ENCODE data around the gene CRIP1.

CRIP1 gene

DNA sequence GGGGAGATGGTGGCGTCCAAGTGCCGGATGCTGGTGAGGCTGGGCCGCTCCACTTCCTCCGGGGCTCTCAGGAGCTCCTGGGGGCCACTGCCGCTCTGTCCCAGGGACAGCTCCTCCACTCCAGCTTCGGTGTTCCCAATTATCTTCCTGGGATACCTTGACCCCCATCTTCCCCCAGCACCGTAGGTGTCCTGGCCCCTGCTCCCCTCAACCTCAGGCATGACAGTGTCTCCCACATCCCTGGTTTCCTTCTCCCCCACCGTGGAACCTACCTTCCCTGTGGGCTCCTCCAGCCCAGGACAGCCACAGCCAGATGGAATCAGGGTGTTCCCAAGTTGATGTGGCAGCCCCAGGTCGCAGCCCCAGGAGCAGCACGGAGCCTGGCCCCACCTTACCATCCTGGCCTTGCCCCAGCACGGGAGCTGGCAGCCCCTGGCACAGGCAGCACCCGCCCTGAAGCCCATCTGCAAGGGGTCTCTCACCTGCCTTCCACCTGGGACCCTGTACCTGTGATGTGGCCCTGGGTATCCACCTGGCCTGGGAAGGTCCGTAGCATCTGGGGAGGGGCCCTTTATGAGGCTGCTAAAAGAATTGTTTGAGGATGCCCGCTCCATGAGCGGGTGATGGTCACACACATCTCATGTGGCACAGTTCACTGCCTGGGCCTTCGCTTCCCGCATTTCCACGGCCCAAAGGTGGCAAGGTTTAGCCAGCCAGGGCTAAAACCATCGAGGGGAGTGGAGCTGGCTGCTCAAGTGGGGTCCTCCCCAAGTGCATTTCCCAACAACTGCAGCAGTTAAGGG lies 43.8 kb downstream of the CRIP1 start:
- no peaks in the 10 kb centered on the region for H3K9me3 Mint-ChIP-seq
- H3K4me1 Mint-ChIP-seq = peaks cover 26% of the 10 kb centered on the region
- no peak for DNase-seq
- peak overlapping the region; percentile 71 for H3K4me3 Mint-ChIP-seq
- H3K27me3 Mint-ChIP-seq = peaks cover 9% of the 10 kb centered on the region
- no peak for ATAC-seq
- H3K36me3 Mint-ChIP-seq (ENCODE audit: low read depth) = no peaks in the 10 kb centered on the region
- peak overlapping the region; percentile 75 for H3K27ac Mint-ChIP-seq

DNA sequence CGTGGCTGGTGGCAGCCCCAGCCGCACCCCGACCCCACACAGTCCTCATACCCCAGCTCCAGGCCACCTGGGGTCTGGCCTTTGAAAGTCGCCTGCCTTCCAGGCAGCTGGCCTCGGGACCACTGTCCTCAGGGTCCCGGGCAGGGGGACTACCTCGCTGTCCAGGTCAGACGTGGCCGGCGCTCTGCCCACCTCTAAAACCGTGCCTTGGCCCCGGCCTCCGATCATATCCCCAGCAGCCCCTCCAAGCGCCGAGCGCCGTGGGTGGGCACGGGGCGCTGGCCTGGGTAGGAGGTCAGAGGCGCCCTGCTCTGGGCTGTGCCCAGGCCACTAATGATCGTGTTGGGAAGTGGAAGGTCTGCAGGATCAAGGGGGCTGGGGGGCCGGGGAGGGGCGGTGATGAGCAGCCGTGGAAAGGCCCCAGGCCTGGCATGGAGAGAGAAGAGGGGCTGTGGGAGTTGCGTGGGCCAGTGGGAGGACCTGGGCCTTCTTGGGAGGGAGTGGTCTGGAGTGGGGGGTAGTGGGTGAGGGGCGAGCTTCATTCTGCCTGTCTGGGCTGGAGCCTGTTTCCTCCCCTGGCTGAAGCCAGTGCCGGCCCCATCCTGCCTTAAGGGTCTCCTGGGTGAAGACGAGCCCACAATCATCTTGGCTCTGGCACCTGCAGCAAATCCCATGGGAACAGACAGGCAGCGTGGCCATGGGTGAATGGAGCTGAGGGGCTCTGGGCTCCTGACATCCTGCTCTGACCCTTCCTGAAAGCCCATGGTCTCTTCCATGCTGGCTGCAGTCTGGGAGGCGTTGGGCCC lies 44.6 kb downstream of the CRIP1 start:
- peaks cover 25% of the 10 kb centered on the region for H3K4me1 Mint-ChIP-seq
- H3K36me3 Mint-ChIP-seq (ENCODE audit: low read depth) = no peaks in the 10 kb centered on the region
- DNase-seq = no peak

DNA sequence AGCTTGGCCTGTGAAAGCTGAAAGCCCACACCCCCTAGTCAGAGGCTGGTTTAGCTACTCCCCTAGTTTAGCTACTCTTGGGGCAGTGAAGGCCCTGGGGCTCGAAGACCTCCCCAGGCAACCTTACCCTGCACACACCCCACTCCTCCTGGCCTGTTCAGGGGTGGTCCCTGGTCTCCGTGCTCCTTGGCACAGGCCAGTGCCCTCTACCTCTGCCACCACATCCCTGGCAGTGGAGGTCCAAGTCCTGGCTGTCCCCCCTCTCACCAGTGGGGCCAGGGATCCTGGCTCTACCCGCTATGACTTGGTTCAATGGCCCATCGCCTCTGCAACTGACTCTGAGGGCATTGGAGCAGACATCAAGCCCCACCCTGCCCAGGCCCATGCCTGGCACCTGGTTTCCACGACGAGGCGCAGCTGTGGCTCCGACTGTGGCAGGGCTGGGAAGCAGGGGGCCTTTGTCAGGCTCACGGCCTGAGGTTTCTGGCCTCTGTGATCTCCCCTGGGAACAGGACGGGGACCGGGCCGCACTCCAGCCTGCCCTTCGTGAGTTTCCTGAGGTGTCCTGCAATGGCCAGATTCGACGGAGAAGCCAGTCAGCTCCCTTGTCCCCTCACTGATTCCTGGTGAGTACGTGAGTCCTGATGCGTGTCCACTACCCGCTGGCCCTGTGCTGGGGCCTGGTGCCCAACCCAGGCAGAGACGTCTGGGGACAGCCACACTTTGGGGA lies 45.4 kb downstream of the CRIP1 start:
- peak overlapping the region; percentile 4 for H3K4me3 Mint-ChIP-seq
- no peak overlapping the region for H3K27ac Mint-ChIP-seq
- H3K9me3 Mint-ChIP-seq = no peaks in the 10 kb centered on the region
- no peak for DNase-seq
- no peak for ATAC-seq
- no peaks in the 10 kb centered on the region for H3K36me3 Mint-ChIP-seq (ENCODE audit: low read depth)
- peaks cover 4% of the 10 kb centered on the region for H3K27me3 Mint-ChIP-seq
- H3K4me1 Mint-ChIP-seq = peaks cover 24% of the 10 kb centered on the region

More for the DNA sequence above, 44.6 kb downstream of the CRIP1 start:
- H3K27ac Mint-ChIP-seq = no peak overlapping the region
- H3K9me3 Mint-ChIP-seq = no peaks in the 10 kb centered on the region
- H3K27me3 Mint-ChIP-seq = peaks cover 5% of the 10 kb centered on the region
- no peak for ATAC-seq
- peak overlapping the region; percentile 71 for H3K4me3 Mint-ChIP-seq

DNA sequence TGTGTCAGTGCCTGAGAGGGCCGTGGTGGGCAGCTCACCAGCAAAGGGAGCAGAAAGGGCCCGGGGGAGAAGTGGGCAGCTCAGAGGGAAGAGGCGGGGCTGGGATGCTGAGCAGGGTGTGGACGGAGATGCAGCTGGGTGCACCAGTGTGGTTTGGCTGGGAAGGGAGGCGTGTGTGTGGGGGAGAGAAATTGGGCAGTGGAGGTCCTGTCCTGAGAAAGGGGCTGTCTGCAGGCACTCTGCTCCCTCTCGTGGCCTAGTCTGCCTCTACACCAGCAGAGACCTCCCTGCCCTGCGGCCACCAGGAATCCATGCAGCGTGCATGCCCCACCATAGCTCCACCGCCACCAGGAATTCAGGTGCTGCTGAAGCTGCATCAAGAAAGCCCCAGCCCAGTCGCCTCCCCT lies 46.1 kb downstream of the CRIP1 start:
- H3K27ac Mint-ChIP-seq = no peak overlapping the region
- no peaks in the 10 kb centered on the region for H3K27me3 Mint-ChIP-seq
- H3K9me3 Mint-ChIP-seq = no peaks in the 10 kb centered on the region
- peaks cover 19% of the 10 kb centered on the region for H3K4me1 Mint-ChIP-seq
- no peak overlapping the region for H3K4me3 Mint-ChIP-seq
- no peaks in the 10 kb centered on the region for H3K36me3 Mint-ChIP-seq (ENCODE audit: low read depth)
- DNase-seq = no peak
- no peak for ATAC-seq

DNA sequence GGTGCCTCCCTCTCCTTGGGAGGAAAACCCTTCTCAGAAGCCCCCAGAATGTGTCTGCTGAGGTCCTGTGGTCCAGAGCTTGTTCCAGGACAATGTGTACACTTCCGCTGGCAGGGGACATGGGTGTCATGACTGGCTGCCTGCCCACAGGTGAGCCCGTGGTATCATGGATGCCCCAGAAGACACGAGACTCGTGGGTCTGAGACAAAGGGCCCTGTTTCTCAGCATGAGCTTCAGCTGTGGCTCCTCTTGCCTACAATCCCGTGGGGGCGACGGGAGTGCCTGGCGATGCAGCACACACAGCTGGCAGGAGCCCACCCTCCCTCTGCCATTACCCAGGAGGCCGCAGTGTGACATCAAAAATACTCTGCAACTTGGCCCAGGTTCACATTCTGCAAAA lies 46.7 kb downstream of the CRIP1 start:
- H3K27ac Mint-ChIP-seq = no peak overlapping the region
- H3K4me3 Mint-ChIP-seq = no peak overlapping the region
- H3K9me3 Mint-ChIP-seq = no peaks in the 10 kb centered on the region
- H3K36me3 Mint-ChIP-seq (ENCODE audit: low read depth) = no peaks in the 10 kb centered on the region
- H3K27me3 Mint-ChIP-seq = no peaks in the 10 kb centered on the region
- ATAC-seq (no peak), DNase-seq (no peak)
- peaks cover 17% of the 10 kb centered on the region for H3K4me1 Mint-ChIP-seq

DNA sequence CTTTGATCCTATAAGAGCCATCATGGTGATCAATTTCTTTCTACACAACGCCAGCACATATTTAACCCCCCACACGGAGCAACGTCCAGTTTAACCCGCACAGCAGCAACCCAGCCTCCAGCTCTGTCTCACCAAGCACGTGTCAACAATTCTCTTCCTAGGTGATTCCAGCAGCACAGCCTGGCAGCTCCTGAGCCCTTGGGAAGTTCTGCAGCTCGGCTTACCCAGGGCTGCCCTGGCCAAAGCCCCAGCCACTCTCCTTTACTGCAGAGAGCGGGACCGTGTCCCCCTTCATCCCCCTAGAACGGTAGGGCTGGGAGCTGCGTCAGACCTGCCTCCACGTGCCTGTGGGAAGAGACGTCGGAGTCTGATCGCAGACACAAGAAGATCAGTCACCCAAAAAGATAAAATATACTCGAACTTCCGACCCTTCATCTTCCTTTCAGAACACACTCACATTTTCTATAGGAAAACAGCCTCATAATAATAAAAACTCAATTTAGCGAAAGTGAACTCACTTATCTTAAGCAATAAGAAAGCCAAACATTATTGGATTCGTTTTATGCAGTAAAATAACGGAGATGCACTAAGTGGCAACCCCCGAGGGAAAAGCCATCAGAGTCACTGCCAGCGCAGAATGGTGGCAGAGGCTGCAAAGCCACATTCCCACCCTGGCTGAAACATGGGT lies 47.3 kb downstream of the CRIP1 start:
- no peaks in the 10 kb centered on the region for H3K36me3 Mint-ChIP-seq (ENCODE audit: low read depth)

DNA sequence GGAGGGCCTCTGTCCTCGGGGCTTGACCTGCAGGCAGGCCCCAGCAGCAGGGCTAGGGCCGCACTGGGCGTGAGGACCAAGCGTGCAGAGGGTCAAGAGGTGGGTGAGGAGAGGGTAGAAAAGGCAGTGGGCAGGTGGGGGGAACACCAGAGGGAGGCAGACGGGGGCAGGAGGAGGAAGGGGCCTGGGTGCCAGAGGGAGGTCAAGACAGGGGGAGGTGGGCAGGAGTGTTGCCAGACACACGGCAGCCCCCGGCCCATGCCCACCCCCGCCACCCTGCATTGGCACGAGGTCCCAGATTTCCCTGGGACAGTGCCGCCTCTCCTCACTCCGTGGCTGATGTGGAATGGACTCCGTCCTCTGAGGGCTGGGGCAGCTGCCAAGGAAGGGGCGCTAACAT lies 47.9 kb downstream of the CRIP1 start:
- no peaks in the 10 kb centered on the region for H3K9me3 Mint-ChIP-seq
- no peak overlapping the region for H3K27ac Mint-ChIP-seq

More for the DNA sequence above, 47.3 kb downstream of the CRIP1 start:
- H3K9me3 Mint-ChIP-seq = no peaks in the 10 kb centered on the region
- H3K27ac Mint-ChIP-seq = no peak overlapping the region
- H3K4me1 Mint-ChIP-seq = peaks cover 15% of the 10 kb centered on the region
- H3K4me3 Mint-ChIP-seq = no peak overlapping the region
- DNase-seq = no peak
- peaks cover 3% of the 10 kb centered on the region for H3K27me3 Mint-ChIP-seq
- ATAC-seq = no peak

DNA sequence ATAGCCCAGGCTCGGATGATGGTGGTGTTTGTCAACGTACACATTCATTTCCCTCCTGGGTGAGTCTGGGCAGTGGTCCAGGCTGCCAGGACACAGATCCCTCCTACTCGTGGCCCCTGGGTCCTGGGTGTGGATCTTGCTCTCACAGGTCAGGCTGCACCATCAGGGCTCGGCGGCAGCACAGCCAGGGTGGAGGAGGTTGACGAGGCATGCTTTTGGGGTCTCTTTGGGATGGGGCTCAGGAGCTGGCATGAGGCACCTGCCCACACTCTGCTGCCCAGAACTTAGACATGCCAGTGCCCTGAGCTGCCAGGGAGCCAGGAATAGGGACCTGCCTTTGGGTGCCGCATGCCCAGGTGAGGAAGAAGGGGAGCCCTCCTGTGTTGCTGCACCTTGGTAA lies 49.4 kb downstream of the CRIP1 start:
- H3K27ac Mint-ChIP-seq = no peak overlapping the region
- H3K9me3 Mint-ChIP-seq = no peaks in the 10 kb centered on the region
- H3K36me3 Mint-ChIP-seq (ENCODE audit: low read depth) = no peaks in the 10 kb centered on the region
- ATAC-seq = no peak
- peaks cover 4% of the 10 kb centered on the region for H3K27me3 Mint-ChIP-seq
- no peak for DNase-seq
- no peak overlapping the region for H3K4me3 Mint-ChIP-seq
- peaks cover 7% of the 10 kb centered on the region for H3K4me1 Mint-ChIP-seq

More for the DNA sequence above, 47.9 kb downstream of the CRIP1 start:
- Mint-ChIP-seq H3K4me3 (no peak overlapping the region), H3K4me1 (peaks cover 13% of the 10 kb centered on the region), H3K27me3 (peaks cover 4% of the 10 kb centered on the region), H3K36me3 (ENCODE audit: low read depth) (no peaks in the 10 kb centered on the region)
- ATAC-seq = no peak
- DNase-seq = no peak

DNA sequence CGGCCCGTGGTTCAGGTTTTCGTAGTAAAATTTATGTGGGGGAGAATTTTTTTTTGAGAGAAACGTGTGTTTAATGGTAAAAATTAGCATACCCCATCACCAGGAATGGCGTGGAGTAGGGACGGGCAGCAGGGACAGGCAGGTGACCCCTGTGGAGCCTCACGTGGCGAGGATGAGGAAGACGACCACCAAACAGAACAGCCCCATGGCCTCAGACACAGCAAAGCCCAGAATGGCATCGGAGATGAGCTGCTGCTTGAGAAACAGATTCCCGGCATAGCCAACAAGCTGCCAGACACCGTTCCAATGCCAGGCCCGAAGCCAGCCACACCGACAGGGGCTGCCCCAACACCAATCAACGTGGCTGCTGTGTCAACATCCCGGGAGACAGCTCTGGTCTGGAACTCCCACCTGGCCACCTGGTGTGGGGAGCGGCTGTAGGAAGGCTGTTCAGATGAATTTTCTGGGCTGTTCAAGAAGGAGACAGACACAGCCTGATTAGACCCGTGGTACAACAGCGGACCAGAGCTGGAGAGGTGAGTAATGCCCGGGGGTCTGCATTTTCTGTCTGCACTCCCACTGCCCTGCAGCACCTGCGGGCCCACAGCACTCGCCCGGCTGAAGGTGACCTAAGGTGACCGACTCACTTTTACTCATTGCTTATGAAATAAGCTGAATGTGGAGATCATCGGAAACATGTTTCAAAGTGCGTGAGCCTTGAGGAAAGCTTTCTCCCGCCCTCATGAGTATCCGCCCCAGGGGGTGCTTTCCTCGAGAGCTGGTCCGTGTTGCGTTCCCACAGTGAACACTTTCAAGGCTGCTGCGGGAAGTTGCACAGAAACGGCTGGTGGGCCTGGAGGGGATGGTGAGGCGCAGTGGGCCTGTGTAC lies 50.2 kb downstream of the CRIP1 start:
- Mint-ChIP-seq H3K4me3 (no peak overlapping the region), H3K27me3 (peaks cover 5% of the 10 kb centered on the region), H3K27ac (no peak overlapping the region), H3K4me1 (peaks cover 4% of the 10 kb centered on the region), H3K9me3 (no peaks in the 10 kb centered on the region), H3K36me3 (ENCODE audit: low read depth) (no peaks in the 10 kb centered on the region)
- DNase-seq (no peak), ATAC-seq (no peak)

DNA sequence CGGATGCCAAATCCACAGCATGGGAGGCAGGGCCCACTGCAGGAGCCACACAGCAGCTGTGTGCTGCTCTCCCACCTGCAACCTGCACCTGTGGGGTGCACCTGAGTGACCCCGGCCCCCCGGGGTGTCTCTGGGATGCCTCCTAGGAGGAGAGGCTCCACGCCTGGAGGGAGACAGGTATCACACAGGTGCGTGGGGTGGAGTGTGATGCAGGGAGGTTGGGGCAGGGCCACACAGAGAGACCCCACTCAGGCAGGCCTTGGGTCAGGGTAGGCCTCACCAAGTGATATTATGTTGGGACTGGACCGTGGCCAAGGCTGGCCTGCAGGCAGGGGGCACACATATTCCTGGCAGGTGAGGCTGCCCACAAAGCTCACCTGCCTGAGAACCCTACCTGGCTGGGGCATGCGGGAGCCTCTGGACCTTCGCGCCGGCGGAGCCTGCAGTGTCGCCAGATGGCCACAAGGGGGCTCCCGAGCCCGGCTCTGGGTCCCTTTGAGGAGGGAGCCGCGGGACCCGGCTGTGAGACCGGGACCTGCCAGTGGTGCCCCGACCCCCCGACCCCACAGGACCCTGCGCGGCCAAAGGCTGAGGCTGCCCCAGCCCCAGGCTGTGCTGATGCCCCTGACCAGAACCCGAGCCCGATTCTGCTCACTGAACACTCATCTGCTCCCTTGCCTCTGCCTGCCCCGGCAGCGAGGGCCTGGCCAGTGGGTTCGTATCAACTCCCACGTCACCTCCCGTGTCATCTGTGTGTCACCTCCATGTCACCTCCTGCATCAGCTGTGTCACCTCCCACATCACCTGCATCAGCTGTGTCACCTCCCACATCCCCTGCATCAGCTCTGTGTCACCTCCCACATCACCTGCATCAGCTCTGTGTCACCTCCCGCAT lies 51.1 kb downstream of the CRIP1 start:
- DNase-seq = peak; percentile 80
- H3K27me3 Mint-ChIP-seq = peaks cover 5% of the 10 kb centered on the region
- no peaks in the 10 kb centered on the region for H3K36me3 Mint-ChIP-seq (ENCODE audit: low read depth)
- peaks cover 4% of the 10 kb centered on the region for H3K9me3 Mint-ChIP-seq
- no peak overlapping the region for H3K4me3 Mint-ChIP-seq
- no peak overlapping the region for H3K27ac Mint-ChIP-seq
- no peaks in the 10 kb centered on the region for H3K4me1 Mint-ChIP-seq
- peak; percentile 77 for ATAC-seq

All from activated naive CD8-positive, alpha-beta T cell treated with anti-CD3 and anti-CD28 coated beads, Interleukin-2, amount 50 U/mL, for 24 hours (primary cell).